ENCODE data around the gene TMED4.

DNA sequence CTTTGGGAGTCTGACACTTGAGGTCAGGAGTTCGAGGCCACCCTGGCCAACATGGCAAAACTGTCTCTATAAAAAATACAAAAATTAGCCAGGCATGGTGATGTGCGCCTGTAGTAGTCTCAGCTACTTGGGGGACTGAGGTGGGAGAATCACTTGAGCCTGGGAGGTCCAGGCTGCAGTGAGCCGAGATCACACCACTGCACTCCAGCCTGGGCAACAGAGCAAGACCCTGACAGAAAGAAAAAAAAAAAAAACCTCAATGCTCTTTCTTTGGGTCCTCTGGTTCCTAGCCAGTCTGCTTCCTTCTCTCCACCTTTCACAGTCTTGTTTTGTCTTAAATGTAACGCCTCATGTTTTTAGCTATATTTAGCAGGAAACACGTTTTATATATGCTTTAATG, 33.8 kb upstream of the TMED4 start:
- TF ChIP-seq, protein P1, sequence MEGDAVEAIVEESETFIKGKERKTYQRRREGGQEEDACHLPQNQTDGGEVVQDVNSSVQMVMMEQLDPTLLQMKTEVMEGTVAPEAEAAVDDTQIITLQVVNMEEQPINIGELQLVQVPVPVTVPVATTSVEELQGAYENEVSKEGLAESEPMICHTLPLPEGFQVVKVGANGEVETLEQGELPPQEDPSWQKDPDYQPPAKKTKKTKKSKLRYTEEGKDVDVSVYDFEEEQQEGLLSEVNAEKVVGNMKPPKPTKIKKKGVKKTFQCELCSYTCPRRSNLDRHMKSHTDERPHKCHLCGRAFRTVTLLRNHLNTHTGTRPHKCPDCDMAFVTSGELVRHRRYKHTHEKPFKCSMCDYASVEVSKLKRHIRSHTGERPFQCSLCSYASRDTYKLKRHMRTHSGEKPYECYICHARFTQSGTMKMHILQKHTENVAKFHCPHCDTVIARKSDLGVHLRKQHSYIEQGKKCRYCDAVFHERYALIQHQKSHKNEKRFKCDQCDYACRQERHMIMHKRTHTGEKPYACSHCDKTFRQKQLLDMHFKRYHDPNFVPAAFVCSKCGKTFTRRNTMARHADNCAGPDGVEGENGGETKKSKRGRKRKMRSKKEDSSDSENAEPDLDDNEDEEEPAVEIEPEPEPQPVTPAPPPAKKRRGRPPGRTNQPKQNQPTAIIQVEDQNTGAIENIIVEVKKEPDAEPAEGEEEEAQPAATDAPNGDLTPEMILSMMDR (IDR thresholded peaks at IDR 0.05): no peak
- TF ChIP-seq RAD21 (IDR thresholded peaks at IDR 0.05; ENCODE audit: low read length) (no peak), POLR2AphosphoS5 (IDR thresholded peaks at IDR 0.05; ENCODE audit: low read depth, low read length) (no peak)

Data from SK-N-SH (cell line).